HTR-8/SVneo (cell line): ENCODE data around the gene BRSK2.
"Not testable (repeated sequence)": the region's sequence is repeated elsewhere in the genome, so short reads cannot be mapped to it uniquely, and the experiment has no call there.

ENCODE experiments used
- DNase-seq: peaks from one replicate; pipeline ENCODE4 v3.0.0; 2011; ENCODE audit warnings: low spot score, mixed read lengths; ENCODE audit not compliant: insufficient read length
- FAIRE-seq: peaks from 2 replicates; lab custom pipeline; 2011; peaks lifted over from hg19 to GRCh38; lab: Jason Lieb, UNC

The BRSK2 gene

DNA sequence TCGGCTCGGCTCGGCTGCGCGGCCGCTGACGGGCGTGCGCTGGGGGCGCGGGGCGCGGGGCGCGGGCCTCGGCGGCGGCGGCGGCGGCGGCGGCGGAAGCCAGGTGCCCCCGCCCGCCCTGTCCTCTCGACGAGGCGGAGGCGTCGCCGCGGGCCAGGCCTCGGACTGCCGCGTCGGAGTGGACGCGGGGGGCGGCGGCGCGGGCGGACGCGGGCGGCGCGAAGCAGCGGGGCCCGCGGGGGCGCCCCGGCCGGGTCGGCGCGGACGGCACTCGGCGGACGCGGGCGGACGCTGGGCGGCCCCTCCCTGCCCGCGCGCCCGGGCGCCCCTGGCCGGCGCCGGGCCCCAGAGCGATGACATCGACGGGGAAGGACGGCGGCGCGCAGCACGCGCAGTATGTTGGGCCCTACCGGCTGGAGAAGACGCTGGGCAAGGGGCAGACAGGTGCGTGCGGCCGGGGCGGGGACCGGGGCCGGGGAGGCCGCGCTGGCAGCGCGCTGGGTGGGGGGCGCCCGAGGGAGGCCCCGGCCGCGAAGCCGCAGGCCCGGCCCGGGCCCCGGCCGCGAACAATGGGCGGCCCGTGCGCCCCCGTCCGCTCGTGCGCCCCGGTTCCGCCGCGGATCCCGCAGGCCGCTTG, at the start of gene BRSK2:
Gene BRSK2, plus strand, starts transcription at position 3 of the 637 bp plus-strand sequence. Its CDS starts 351 bp downstream, at position 354.
- DNase-seq (no peak), FAIRE-seq (no peak)

DNA sequence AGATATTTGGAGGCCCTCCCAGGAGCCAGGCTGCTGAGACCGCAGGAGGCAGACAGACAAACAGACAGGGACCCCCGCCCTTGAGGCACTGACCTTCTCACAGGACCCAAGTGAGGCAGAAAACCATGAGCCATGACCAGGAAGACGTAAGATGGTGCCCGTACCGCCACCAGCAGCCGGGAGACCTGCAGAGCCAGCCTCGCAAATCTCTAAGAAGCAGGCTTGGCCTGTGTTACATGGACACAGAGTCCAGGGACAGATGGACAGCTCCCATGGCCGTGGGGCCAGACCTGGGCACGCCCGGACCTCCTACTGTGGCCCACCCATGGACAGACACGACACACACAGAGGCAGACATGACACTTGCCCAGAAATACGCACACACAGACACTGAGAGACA, 49.6 kb upstream of the BRSK2 start:
- DNase-seq (no peak), FAIRE-seq (no peak)

DNA sequence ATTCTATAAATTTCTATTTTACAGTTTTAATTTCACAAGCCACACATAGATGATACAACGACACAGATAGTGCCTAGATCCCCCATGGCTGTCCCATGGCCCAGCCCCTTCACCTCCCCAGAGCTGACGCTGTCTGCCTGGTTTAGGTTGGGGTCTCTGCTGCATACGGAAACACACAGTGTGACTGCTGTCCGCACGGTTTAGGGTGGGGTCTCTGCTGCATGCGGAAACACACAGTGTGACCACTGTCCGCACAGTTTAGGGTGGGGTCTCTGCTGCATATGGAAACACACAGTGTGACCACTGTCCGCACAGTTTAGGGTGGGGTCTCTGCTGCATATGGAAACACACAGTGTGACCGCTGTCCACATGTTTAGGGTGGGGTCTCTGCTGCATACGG, 48.5 kb upstream of the BRSK2 start:
- FAIRE-seq = peak; percentile 68
- DNase-seq = not testable (repeated sequence)

DNA sequence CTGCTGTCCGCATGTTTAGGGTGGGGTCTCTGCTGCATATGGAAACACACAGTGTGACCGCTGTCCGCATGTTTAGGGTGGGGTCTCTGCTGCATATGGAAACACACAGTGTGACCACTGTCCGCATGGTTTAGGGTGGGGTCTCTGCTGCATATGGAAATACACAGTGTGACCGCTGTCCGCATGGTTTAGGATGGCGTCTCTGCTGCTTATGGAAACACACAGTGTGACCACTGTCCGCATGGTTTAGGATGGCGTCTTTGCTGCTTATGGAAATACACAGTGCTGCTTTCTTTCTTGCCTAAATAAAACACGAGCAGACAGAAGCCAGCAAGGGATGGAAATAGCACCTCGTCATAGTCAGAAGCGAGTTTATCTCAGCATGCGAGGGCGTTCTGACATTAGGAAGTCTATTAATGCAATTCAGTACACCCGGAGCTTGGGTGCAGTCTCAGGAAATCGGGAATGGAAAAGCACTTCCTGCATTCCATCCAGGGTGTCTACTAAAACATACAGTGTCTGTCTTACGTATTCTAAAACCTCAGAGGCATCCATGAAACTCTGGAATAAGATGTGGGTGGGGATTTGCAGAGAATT, 47.7 kb upstream of the BRSK2 start:
- peak; percentile 85 for FAIRE-seq
- DNase-seq = peak; percentile 51

DNA sequence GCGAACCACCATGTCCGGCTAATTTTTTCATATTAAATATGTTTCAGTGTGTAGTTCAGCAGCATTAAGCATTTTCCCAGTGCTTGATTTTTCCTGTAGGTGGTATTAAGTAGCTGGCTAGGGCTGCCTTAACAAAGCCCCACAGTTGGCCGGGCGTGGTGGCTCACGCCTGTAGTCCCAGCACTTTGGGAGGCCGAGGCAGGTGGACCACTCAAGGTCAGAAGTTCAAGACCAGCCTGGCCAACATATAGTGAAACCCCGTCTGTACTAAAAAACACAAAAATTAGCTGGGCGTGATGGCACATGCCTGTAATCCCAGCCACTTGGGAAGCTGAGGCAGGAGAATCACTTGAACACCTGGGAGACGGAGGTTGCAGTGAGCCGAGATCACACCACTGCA, 46.8 kb upstream of the BRSK2 start:
- no peak for DNase-seq
- no peak for FAIRE-seq

DNA sequence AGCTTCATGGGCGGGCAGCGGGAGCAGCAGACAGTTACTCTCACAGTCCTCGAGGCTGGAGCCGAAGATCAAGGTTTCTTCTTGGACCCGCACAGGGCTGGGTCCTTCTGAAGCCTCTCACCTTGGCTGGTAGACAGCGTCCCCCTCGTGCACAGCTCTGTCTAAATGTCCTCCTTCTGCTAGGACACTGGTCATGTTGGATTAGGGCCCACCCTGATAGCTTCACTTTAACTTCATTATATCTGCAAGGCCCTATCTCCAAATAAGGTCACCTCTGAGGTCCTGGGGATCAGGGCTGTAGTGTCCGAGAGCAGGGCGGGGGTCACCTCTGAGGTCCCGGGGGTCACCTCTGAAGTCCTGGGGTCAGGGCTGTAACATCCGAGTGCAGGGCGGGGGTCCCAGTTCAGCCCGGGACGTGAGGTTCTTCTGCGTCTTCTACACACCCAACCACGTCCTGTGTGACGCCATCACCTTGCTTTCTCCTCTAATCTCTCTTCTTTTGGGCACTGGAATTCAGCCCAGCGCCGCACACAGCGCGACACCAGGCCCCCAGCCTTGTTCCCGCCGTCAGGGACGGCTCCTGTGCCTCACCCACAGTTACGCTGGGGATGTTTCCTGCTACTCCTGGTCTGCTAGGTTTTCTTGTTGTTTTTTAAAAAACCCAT, 46.2 kb upstream of the BRSK2 start:
- no peak for FAIRE-seq
- no peak for DNase-seq

DNA sequence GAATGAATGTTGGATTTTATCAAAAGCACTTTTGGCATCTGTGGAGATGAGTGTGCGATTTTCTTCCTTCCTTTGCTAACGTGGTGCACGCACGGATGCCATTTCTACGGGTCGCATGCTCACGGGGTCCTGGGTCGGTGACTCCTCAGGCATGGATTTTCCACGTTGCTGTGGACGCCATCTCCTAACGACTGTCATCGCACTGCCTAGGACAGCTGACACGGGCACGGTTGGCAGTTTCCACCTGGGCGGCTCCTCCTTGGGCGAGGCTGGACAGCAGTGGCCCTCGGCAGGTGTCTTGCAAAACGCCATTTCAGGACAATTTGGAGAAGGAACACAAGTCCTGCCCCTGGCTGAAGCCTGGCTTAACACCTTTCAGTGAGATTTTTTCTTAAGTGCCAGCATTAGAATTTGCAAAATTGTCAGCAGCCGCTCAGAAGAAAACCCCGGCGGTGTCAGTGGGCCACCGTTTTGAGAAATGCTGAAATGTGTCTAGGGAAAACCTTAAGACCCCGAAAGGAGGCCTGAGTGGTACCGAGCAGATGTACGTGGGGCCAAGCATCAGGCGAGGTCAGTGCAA, 45.6 kb upstream of the BRSK2 start:
- DNase-seq = no peak
- no peak for FAIRE-seq

DNA sequence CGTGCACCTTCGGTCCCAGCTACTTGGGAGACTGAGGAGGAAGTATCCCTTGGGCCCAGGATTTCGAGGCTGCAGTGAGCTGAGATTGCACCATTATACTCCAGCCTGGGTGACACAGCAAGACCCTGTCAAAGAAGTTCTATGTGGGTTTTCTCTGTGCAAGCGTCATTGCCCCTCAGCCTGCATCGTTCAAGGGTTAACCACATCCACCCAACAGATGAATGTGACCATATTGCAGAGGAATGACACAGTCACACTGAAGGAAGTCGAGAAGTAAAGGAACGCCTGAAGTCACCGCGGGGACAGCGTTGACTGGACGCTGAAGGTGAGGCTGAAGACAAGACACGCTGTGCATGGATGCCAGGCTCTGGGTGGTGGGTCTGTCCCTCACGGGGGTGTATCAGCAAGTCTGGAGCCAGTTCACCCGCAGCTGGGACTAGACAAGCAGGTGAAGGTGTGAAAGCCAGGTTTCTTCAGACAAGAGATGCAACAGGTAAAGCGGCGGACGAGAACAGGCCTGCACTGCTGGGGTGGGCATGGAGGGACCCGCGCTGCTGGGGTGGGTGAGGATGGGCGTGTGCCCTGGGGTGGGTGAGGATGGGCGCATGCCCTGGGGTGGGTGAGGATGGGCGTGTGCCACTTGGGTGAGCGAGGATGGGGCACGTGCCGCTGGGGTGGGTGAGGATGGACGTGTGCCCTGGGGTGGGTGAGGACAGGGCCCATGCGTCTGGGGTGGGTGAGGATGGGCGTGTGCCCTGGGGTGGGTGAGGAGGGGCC, 43.8 kb upstream of the BRSK2 start:
- no peak for FAIRE-seq
- DNase-seq = no peak

DNA sequence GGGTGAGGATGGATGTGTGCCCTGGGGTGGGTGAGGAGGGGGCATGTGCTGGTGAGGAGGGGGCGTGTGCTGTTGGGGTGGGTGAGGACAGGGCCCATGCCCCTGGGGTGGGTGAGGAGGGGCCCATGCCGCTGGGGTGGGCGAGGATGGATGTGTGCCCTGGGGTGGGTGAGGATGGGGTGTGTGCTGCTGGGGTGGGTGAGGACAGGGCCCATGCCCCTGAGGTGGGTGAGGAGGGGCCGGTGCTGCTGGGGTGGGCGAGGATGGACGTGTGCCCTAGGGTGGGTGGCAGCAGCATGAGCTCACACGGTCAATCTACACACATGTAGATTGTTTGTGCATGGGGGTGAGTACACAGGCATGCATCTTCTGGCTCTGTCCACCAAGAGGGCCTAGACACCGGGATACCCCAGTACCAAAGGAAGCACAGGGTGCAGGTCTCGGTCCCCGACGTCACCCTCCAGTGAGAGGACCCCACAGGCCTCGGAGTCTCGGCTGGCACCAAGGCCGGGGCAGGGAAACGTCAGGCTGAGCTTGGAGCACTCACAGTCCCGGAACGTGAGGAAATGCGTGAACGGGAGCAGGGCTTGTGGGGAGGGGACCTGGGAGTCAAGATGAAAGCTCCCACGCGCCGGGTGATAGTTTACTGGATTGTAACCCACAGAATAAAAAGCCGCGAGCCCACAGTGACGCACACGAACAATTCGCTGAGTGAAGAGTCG, 42.9 kb upstream of the BRSK2 start:
- DNase-seq (no peak), FAIRE-seq (no peak)

DNA sequence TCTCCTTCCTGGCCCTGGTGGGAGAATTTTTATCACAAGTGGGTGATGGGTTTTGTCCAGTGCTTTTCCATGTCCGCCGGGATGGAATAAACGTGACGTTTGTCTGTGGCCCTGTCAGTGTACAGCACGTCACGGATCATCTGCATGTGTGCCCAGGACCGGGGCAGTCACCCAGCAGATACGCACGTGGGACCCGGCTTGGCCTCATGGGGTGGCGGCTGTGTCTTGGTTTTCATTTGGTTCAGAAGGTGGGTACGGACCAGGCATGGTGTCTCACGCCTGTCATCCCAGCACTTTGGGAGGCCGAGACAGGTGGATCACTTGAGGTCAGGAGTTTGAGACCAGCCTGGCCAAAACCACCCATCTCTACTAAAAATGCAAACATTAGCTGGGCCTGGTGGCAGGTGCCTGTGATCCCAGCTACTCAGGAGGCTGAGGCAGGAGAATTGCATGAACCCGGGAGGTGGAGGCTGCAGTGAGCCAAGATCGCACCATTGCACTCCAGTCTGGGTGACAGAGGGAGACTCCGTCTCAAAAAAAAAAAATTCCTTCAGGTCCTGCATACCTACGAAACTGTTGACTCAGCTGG, 42.2 kb upstream of the BRSK2 start:
- not testable (repeated sequence) for FAIRE-seq, DNase-seq

DNA sequence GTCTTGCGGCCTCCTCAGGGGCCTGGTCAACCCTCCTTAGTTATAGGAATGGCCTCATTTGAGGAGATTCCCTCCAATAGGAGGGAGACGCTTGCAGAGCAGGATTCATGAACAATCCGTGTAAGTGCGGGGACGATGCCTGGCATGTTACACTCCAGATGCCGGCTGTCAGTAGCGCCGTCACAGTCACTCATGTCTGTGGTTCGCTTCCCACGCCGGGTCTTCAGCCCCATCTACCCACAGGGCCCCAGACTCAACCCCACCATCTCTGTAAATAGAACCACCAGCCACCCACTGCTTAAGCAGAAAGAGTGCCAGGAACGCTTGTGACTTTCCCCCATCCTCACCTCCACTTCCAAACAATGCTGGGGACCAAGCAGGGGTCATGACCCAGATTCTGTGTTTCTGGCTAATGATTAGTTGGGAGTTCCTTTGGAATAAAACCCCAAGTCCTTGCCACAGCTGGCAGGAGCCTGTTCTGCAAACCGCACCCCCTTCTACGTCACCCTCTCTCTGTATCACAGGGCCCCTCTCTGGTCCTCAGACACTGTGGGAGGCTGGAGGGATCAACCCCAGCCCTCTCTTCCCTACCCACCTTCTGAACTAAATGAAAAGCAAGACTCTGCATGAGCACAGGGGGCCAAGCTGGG, 41.5 kb upstream of the BRSK2 start:
- FAIRE-seq = no peak

DNA sequence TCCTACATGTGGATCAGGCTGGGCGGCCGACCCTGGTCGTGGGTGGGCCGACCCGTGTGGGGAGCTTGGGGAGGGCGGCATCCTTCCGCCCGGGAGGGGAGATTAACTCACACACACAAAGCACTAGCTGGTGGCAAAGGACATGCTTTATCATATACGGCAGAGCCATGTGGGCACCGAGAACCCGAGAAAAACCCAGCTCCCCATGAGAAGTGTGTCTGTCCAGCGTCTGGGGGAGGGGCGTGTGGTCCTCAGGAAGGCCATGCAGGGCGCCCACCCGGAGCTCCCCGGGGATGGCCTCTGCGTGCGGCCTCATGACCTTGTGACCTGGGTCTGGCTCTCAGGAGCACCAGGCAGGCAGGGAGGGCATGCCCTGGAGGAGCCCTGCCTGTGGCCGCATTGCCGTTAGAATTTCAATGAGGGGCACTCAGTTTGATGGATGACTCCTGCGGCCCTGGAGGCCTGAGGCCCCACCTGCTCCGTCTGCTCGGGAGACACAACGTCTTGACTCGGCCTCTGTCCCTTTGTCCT, 40.9 kb upstream of the BRSK2 start:
- FAIRE-seq = no peak
- DNase-seq = no peak

More for the DNA sequence above, 41.5 kb upstream of the BRSK2 start:
- DNase-seq = no peak

DNA sequence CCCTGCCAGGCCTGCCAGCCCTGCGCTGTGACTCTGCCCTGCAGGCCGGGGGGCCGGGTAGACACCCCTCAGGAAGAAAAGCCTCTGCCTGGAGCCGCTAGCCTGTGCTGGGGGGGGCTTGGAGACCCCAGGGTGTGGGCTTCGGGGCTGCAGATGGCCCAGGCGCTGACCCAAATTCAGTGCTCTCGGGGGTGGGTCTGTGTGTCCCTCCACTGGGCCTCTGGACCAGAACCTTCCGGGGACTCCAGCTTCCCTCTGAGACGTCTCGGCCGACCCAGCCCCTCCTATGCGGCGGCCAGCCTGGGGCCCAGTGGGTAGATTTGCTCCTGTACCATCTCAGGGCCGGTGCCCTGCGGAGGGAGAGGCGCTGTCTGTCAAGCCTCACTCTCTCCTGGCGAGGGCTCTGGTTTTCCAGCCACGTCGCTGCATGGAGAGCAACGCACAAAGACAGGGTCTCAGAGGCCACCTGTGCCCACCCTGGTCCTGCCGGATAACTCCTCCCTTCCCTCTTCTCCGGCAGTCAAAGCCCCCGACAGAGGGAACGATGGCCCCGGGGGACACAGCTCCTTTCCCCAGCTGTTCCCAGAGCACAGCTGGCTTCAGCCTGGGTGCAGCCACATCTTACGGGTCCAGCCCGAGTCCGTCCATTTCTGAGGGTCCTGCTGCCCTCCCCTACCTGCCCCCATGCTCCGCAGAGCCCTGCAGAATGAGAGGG, 40.2 kb upstream of the BRSK2 start:
- FAIRE-seq = no peak
- DNase-seq = no peak

DNA sequence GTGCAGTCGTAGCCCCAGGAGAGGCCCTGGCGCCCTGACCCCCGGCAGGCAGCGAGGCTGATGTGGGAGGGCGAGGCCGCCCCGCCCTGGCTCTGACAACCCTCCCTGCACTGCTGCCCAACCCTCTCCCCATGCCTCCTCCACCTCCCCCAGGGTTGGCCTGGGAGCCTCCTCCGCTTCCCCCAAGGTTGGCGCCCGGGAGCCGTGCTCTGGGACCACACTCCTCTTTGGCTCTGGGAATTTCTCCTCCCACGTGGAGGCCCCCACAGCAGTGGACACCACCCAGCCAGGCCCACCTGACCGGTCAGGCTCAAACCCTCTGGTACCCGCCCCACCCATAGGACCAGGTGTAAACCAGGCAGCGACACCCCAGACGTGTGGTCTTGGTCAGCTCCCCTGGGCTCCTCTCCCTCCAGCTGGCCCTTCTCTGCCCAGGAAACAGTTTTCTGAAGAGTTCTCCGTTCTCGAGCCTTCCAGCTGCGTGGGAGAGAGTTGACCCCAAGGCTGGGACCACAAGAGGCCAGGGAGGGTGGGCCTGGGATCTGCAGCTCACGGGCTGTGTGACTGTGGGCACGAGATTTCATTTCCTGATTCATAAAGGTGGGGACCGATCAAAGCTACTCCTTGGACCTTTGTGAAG, 39.5 kb upstream of the BRSK2 start:
- FAIRE-seq = no peak
- no peak for DNase-seq

DNA sequence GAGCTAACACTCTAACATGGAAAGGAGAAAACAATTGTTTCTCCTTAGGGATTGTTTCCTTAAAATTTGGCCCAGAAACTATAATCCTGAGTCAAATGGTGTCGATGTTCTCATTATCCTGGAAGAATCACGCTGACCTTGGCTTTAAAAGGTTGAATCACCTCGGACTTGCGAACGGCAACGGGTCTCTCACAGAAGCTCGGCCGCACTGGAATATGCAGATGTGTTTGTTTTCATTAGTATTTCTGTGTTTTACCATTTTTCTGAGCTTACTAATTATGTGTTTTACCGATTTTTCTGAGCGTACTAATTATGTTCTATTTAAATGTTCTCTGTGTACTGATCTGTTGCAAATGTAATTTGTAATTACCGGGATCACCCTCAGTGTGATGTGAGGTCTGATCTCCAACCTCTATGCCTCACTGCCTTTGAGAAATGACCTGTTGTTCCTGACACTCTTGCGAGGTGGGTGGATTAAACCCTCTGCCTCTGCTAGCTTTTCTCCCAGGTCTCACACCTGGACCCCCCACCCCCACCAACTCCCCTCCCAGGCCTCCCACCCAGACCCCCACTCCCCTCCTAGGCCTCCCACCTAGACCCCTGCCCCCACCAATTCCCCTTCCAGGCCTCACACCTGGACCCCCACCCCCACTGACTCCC, 38.3 kb upstream of the BRSK2 start:
- DNase-seq = no peak
- FAIRE-seq = no peak

DNA sequence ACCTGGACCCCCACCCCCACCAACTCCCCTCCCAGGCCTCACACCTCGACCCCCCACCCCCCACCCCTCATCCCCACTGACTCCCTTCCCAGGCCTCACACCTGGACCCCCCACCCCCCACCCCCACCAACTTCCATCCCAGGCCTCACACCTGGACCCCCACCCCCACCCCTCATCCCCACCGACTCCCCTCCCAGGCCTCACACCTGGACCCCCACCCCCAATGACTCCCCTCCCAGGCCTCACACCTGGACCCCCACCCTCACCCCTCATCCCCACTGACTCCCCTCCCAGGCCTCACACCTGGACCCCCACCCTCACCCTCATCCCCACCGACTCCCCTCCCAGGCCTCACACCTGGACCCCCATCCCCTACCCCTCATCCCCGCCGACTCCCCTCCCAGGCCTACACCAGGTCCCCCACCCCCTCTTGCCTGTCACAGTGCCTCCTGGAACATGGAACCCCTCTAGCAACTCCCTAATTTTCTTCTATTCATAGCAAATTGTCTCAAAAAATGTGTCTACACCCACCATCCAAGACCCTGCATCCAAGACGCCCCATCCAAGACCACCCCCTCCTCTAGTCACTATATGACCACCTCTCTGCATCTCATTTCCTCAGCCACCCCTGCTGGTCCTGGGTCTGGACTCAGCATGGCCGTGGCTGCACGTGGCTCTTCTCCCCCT, 36.9 kb upstream of the BRSK2 start:
- FAIRE-seq (no peak), DNase-seq (no peak)
